GM15510 (cell line): ENCODE data around the gene ISG15.
A peak's percentile ranks its signal among the peaks of the same experiment; 100 is the strongest.

ENCODE experiments used
- POLR2A ChIP-seq: IDR thresholded peaks from 3 replicates; pipeline ENCODE4 v1.6.1; 2011; ENCODE audit warnings: borderline replicate concordance; ENCODE audit not compliant: insufficient read length; ENCODE audit errors: extremely low read depth

The ISG15 gene

GRCh38 chr1:1053682-1054081 is 40.4 kb downstream of the ISG15 start:
- no peak for TF ChIP-seq POLR2A

- TF ChIP-seq POLR2A: no peak
Observed at GRCh38 chr1:1054099-1054700, 40.9 kb downstream of the ISG15 start.

- no peak for TF ChIP-seq POLR2A
Observed at GRCh38 chr1:1054971-1055370, 41.7 kb downstream of the ISG15 start.

- TF ChIP-seq POLR2A: no peak
Observed at GRCh38 chr1:1055841-1056736, 42.8 kb downstream of the ISG15 start.

GRCh38 chr1:1058088-1058905 is 45.0 kb downstream of the ISG15 start:
- no peak for TF ChIP-seq POLR2A

GRCh38 chr1:1058921-1059493 is 45.7 kb downstream of the ISG15 start:
- no peak for TF ChIP-seq POLR2A

GRCh38 chr1:1059494-1060280 is 46.4 kb downstream of the ISG15 start:
- peak; percentile 44 for TF ChIP-seq POLR2A

GRCh38 chr1:1060281-1061000 is 47.1 kb downstream of the ISG15 start:
- no peak for TF ChIP-seq POLR2A

- no peak for TF ChIP-seq POLR2A
Observed at GRCh38 chr1:1061682-1062345, 48.5 kb downstream of the ISG15 start.

- no peak for TF ChIP-seq POLR2A
Observed at GRCh38 chr1:1062348-1063163, 49.3 kb downstream of the ISG15 start.

GRCh38 chr1:1063261-1063944 is 50.1 kb downstream of the ISG15 start:
- no peak for TF ChIP-seq POLR2A
